Spleen (tissue), 7 donors: ENCODE results near the gene EPHA4.

Experiments used
- CTCF ChIP-seq, 11 experiments: fragments of 200-600 bp in 7 of 11; fragments of 450-650 bp in 4 of 11; sonication (generic) in 4 of 11; IDR thresholded peaks in 8 of 11; conservative IDR thresholded peaks in 3 of 11; 1 replicate in 7 of 11; 2 replicates in 4 of 11; pipeline versions ENCODE4 v1.4.0 to v1.8.0; 2016 to 2021; ENCODE audit warnings: antibody characterized with exemption in 11 of 11, inconsistent platforms in 4 of 11, mild to moderate bottlenecking in 1 of 11
- POLR2A ChIP-seq, 3 donors: fragments of 450-650 bp; IDR thresholded peaks; one replicate each; pipeline ENCODE4 v1.5.1; 2017; ENCODE audit warnings: antibody characterized with exemption in 3 of 3, mild to moderate bottlenecking in 1 of 3
- donor health status: DM: no; HTN: no; CAD: no; lungs with moderate emphysema.
- donor health status: DM: no; HTN: no; CAD: no.
- donor health status: DM: no; HTN: no; CAD: no.

- TF ChIP-seq CTCF (IDR thresholded peaks at IDR 0.05 in 8 of 11, conservative IDR thresholded peaks at IDR 0.05 in 3 of 11) (no peak), POLR2A (IDR thresholded peaks at IDR 0.05) (no peak)
These were observed 86.6 kb downstream of the EPHA4 start for GRCh38 chr2:221485503-221485870.
